GM06990 (cell line): ENCODE measurements around the gene SLC33A1.

Experiments used
- DNase-seq: peaks from one replicate; pipeline ENCODE4 v3.0.0-alpha.2; 2011; ENCODE audit not compliant: insufficient read length; ENCODE audit errors: extremely low read depth
- H3K27me3 ChIP-seq: replicated peaks from 2 replicates; pipeline ENCODE4 v1.6.0; 2011; ENCODE audit warnings: low read length; ENCODE audit not compliant: control insufficient read depth, insufficient read depth
- H3K36me3 ChIP-seq: 2 replicates; pipeline ENCODE4 v1.5.1; 2011; ENCODE audit warnings: low read length; ENCODE audit not compliant: control insufficient read depth, insufficient read depth
- H3K4me3 ChIP-seq: replicated peaks from 2 replicates; pipeline ENCODE4 v1.5.1; 2011; ENCODE audit warnings: low read depth, mild to moderate bottlenecking, control low read depth, low read length
- TF ChIP-seq, protein P1 (sequence below): IDR thresholded peaks from 2 replicates; pipeline ENCODE4 v1.5.1; 2011; ENCODE audit warnings: low read length, control low read depth, mild to moderate bottlenecking, inconsistent platforms; ENCODE audit not compliant: insufficient read depth, poor library complexity, severe bottlenecking

The SLC33A1 gene

DNA sequence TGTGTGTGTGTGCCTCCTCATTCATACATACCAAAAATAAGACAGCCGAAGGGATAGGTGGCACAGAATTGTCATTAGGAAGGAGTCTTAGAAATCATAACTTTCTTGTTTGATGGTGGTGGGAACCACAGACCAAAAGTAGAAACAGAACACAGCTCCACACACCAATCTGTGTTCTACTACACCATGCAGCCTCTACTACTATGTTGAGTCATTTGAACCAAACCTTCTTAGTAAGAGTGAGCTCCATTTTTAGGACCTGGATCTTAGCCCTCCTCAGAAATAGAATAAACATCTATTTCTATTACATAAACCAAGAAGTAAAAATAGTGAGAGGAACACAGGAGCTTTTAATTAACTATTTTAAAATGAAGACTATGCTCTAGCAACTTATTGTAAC, 81.4 kb downstream of the SLC33A1 start:
- TF ChIP-seq, protein P1, sequence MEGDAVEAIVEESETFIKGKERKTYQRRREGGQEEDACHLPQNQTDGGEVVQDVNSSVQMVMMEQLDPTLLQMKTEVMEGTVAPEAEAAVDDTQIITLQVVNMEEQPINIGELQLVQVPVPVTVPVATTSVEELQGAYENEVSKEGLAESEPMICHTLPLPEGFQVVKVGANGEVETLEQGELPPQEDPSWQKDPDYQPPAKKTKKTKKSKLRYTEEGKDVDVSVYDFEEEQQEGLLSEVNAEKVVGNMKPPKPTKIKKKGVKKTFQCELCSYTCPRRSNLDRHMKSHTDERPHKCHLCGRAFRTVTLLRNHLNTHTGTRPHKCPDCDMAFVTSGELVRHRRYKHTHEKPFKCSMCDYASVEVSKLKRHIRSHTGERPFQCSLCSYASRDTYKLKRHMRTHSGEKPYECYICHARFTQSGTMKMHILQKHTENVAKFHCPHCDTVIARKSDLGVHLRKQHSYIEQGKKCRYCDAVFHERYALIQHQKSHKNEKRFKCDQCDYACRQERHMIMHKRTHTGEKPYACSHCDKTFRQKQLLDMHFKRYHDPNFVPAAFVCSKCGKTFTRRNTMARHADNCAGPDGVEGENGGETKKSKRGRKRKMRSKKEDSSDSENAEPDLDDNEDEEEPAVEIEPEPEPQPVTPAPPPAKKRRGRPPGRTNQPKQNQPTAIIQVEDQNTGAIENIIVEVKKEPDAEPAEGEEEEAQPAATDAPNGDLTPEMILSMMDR: no peak
- Histone ChIP-seq H3K4me3 (no peak overlapping the region), H3K36me3 (no peaks in the 10 kb centered on the region), H3K27me3 (no peaks in the 10 kb centered on the region)
- DNase-seq: no peak

DNA sequence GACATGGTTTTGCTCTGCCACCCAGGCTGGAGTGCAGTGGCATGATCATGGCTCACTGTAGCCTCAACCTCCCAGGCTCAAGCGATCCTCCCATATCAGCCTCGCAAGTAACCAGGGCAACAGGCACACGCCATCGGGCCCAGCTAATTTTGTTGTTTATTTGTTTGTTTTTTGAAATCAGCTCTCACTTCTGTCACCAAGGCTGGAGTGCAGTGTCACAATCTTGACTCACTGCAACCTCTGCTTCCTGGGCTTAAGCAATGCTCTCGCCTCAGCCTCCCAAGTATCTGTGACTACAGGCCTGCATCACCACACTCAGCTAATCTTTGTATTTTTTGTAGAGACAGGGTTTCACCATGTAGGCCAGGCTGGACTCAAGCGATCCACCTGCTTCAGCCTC, 83.1 kb downstream of the SLC33A1 start:
- Histone ChIP-seq H3K36me3 (no peaks in the 10 kb centered on the region), H3K4me3 (no peak overlapping the region), H3K27me3 (no peaks in the 10 kb centered on the region)
- no peak for DNase-seq
- TF ChIP-seq, protein P1: no peak
